IMR-90 (cell line): Measurements from ENCODE around the gene SERP2. TPM values are rescaled to one million over a fixed set of nuclear protein-coding genes. Genes with fewer than 3 reads are reported as not detected.

Experiments used
- ATAC-seq: fragments of 200-7000 bp; cut with Tn5 transposase; 2 replicates; pipeline ENCODE4 v1.9.1; 2020; ENCODE audit warnings: low read depth, mild to moderate bottlenecking, moderate library complexity
- BruUV-seq: library from RNA; stranded (reverse); fragments of 400-500 nt; replicated peaks from 2 replicates; lab custom pipeline; 2021; lab: Mats Ljungman, UMichigan
- CTCF ChIA-PET: fragments of 300-600 bp; formaldehyde crosslinking; extraction: SDS; loops from one replicate; lab custom pipeline; 2021; ENCODE audit warnings: antibody characterized with exemption; lab: Yijun Ruan, JAX
- POLR2A ChIA-PET: fragments of 300-600 bp; sonication (Branson Sonifier 250); formaldehyde crosslinking; loops from one replicate; lab custom pipeline; 2022; ENCODE audit warnings: antibody characterized with exemption; ENCODE audit not compliant: unreplicated experiment; lab: Charles Lee
- DNase-seq: peaks from one replicate; pipeline ENCODE4 v3.0.0; 2013
- H2AFZ ChIP-seq: replicated peaks from 2 replicates; pipeline ENCODE3; 2013; ENCODE audit warnings: low read length, mild to moderate bottlenecking; ENCODE audit not compliant: poor library complexity
- H2AK5ac ChIP-seq: 2 replicates; pipeline ENCODE4 v1.6.1; 2013; ENCODE audit warnings: low read depth, low read length, inconsistent platforms
- H2AK9ac ChIP-seq: replicated peaks from 2 replicates; pipeline ENCODE3; 2013; ENCODE audit warnings: mild to moderate bottlenecking, low read depth, low read length, moderate library complexity; ENCODE audit not compliant: poor library complexity
- H2BK120ac ChIP-seq: 2 replicates; pipeline ENCODE4 v1.6.1; 2013; ENCODE audit warnings: low read depth, low read length, inconsistent platforms
- H2BK15ac ChIP-seq: 3 replicates; pipeline ENCODE4 v1.6.1; 2013; ENCODE audit warnings: low read depth, low read length, inconsistent platforms
- H2BK20ac ChIP-seq: 2 replicates; pipeline ENCODE4 v1.6.1; 2013; ENCODE audit warnings: low read depth, mild to moderate bottlenecking, inconsistent platforms, low read length, moderate library complexity
- H2BK5ac ChIP-seq: 2 replicates; pipeline ENCODE4 v1.6.1; 2013; ENCODE audit warnings: mild to moderate bottlenecking, low read depth, low read length, inconsistent platforms; ENCODE audit not compliant: poor library complexity, severe bottlenecking
- H3K14ac ChIP-seq: replicated peaks from 2 replicates; pipeline ENCODE4 v1.6.1; 2013; ENCODE audit warnings: low read depth, low read length, inconsistent platforms
- H3K18ac ChIP-seq: 2 replicates; pipeline ENCODE4 v1.6.1; 2013; ENCODE audit warnings: low read depth, low read length, control low read depth
- H3K23ac ChIP-seq: 2 replicates; pipeline ENCODE4 v1.6.1; 2013; ENCODE audit warnings: low read depth, low read length, inconsistent platforms
- H3K27ac ChIP-seq: 2 replicates; pipeline ENCODE4 v1.5.1; 2013; ENCODE audit warnings: mild to moderate bottlenecking, control low read depth, low read length; ENCODE audit not compliant: insufficient read depth
- H3K27me3 ChIP-seq: 2 replicates; pipeline ENCODE4 v1.6.1; 2013; ENCODE audit warnings: low read length; ENCODE audit not compliant: control insufficient read depth, insufficient read depth
- H3K36me3 ChIP-seq: 2 replicates; pipeline ENCODE4 v1.6.1; 2013; ENCODE audit warnings: low read length, mixed read lengths; ENCODE audit not compliant: control insufficient read depth, insufficient read depth
- H3K4ac ChIP-seq: 2 replicates; pipeline ENCODE4 v1.6.1; 2013; ENCODE audit warnings: low read depth, low read length, inconsistent platforms
- H3K4me1 ChIP-seq: 2 replicates; pipeline ENCODE4 v1.6.1; 2013; ENCODE audit warnings: low read length, mixed read lengths; ENCODE audit not compliant: control insufficient read depth, insufficient read depth
- H3K4me2 ChIP-seq: 2 replicates; pipeline ENCODE4 v1.6.1; 2013; ENCODE audit warnings: low read depth, mild to moderate bottlenecking, control low read depth, low read length, moderate library complexity
- H3K4me3 ChIP-seq: 2 replicates; pipeline ENCODE4 v1.5.1; 2013; ENCODE audit warnings: low read depth, mild to moderate bottlenecking, control low read depth, low read length, moderate library complexity; ENCODE audit not compliant: insufficient read depth
- H3K56ac ChIP-seq: 2 replicates; pipeline ENCODE4 v1.6.1; 2013; ENCODE audit warnings: low read length, inconsistent platforms; ENCODE audit not compliant: insufficient read depth; ENCODE audit errors: extremely low read depth
- H3K79me1 ChIP-seq, 2 experiments: 2 replicates each; pipeline ENCODE4 v1.6.1; 2013; ENCODE audit warnings: low read length in 2 of 2, inconsistent platforms in 1 of 2, low read depth in 1 of 2
- H3K9ac ChIP-seq: 2 replicates; pipeline ENCODE4 v1.6.1; 2013; ENCODE audit warnings: low read depth, low read length, control low read depth
- H3K9me1 ChIP-seq: 2 replicates; pipeline ENCODE4 v1.6.1; 2013; ENCODE audit warnings: low read length, inconsistent platforms; ENCODE audit not compliant: insufficient read depth
- H3K9me3 ChIP-seq: 2 replicates; pipeline ENCODE4 v1.6.1; 2013; ENCODE audit warnings: low read length; ENCODE audit not compliant: control insufficient read depth, insufficient read depth
- H4K20me1 ChIP-seq: 2 replicates; pipeline ENCODE4 v1.6.1; 2013; ENCODE audit warnings: low read length, inconsistent platforms; ENCODE audit not compliant: insufficient read depth
- H4K5ac ChIP-seq: 2 replicates; pipeline ENCODE4 v1.6.1; 2013; ENCODE audit warnings: mild to moderate bottlenecking, low read depth, low read length, control low read depth
- H4K8ac ChIP-seq, 2 experiments: 2 replicates each; pipeline ENCODE4 v1.6.1; 2013; ENCODE audit warnings: low read depth in 2 of 2, low read length in 2 of 2, control low read depth in 1 of 2, inconsistent platforms in 1 of 2
- H4K91ac ChIP-seq: 2 replicates; pipeline ENCODE4 v1.6.1; 2013; ENCODE audit warnings: low read depth, low read length, inconsistent platforms; ENCODE audit not compliant: insufficient read depth
- POLR2A ChIP-seq: IDR thresholded peaks from 2 replicates; pipeline ENCODE4 v1.6.1; 2012; ENCODE audit warnings: mild to moderate bottlenecking, low read depth, low read length
- RFX5 ChIP-seq: IDR thresholded peaks from 2 replicates; pipeline ENCODE4 v1.8.0; 2012; ENCODE audit warnings: low read depth, mild to moderate bottlenecking, low read length, moderate library complexity
- WGBS, 2 experiments: methylation state at CpG; one replicate each; pipeline versions ENCODE4 v1.1.5 to v1.1.7; 2013; ENCODE audit warnings: missing lambda C conversion rate in 2 of 2; ENCODE audit not compliant: insufficient read length in 1 of 2; ENCODE audit errors: extremely low coverage in 2 of 2; 5-methylcytosine and 5-hydroxymethylcytosine counted together
- dilution Hi-C: fragments of 300-500 bp; cut with HindIII; formaldehyde crosslinking; loops from one replicate; pipeline ENCODE4 v1.14.3; 2018; ENCODE audit warnings: low sequenced_read_pairs; ENCODE audit not compliant: unreplicated experiment
- in situ Hi-C: fragments of 300-500 bp; cut with MboI; formaldehyde crosslinking; loops from 3 replicates; pipeline ENCODE4 v1.14.3; 2019; ENCODE audit warnings: low sequenced_read_pairs, inconsistent platforms, mixed read lengths
- intact Hi-C: fragments of 100-400 bp; cut with micrococcal nuclease; formaldehyde crosslinking; loops from 2 replicates; pipeline ENCODE4 v1.10.0; 2022
- polyA plus RNA-seq, 3 experiments: library from polyadenylated mRNA; depleted of rRNA; stranded (reverse); fragments of >200 nt; gene quantifications; 2 replicates each; pipeline ENCODE4 v1.2.3, GENCODE V29; 2012; ENCODE audit warnings: low replicate concordance in 1 of 3
- total RNA-seq: library from RNA; depleted of rRNA; stranded (reverse); fragments of >200 nt; gene quantifications from 2 replicates; pipeline ENCODE4 v1.2.3, GENCODE V29; 2012

Gene SERP2
- total and polyA plus RNA-seq, 2 of the 4 experiments (the other 2 are of a cell fraction) = 0.54 to 1.4 TPM

DNA sequence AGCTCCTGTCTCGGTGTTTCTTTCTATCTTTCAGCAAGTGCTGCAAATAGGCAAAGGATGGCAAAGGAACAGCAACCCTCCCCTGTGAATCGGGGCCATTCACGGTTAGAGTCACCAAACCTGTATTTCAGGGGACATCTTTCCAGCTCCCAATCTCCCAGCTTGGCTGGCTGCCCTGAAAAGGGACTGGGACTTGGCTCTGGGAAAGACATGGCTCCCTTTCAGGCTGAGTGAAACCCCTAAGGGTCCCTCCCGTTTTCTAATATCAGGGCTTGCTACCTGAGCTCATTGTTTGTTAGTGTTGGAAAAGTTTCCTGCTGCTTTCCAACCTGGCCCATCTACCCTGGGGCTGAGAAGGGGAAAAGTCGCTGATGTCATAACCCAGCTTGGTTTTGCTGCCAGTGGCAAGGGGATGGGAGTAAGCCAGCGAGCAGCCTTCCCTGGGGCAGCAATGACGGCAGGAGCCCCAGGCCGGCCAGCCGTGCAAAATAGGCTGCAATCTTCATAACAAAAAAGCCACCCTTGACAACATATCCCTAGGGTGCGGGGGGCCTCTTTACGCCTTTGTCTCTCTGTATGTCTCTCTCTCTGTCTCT lies 29.9 kb downstream of the SERP2 start:
- Histone ChIP-seq H2AK5ac (no peak overlapping the region), H3K4me3 (no peak overlapping the region), H2BK5ac (no peak overlapping the region), H3K14ac (no peak overlapping the region), H2BK20ac (no peak overlapping the region), H4K20me1 (no peaks in the 10 kb centered on the region), H3K9ac (no peak overlapping the region), H4K91ac (no peak overlapping the region), H3K23ac (no peak overlapping the region), H3K36me3 (no peaks in the 10 kb centered on the region), H3K4ac (no peak overlapping the region), H3K27me3 (peaks cover 12% of the 10 kb centered on the region), H2AFZ (no peak overlapping the region), H3K79me1 (no peaks in the 10 kb centered on the region), H3K56ac (no peak overlapping the region), H3K4me2 (no peak overlapping the region), H3K18ac (no peak overlapping the region), H2BK120ac (no peak overlapping the region), H4K5ac (no peak overlapping the region), H2AK9ac (no peak overlapping the region), H2BK15ac (no peak overlapping the region), H3K4me1 (peaks cover 5% of the 10 kb centered on the region; the same call in 1 of the 2 replicates), H3K27ac (no peak overlapping the region), H4K8ac (no peak overlapping the region), H3K9me1 (no peaks in the 10 kb centered on the region), H3K9me3 (no peaks in the 10 kb centered on the region)
- no TSS peak for BruUV-seq
- CTCF ChIA-PET = interaction anchor here (0.6 kb wide), 1 partner anchor 17 kb away, joined by 8 read pairs; no protein-coding TSS in a partner anchor
- DNase-seq = no peak
- intact Hi-C loops (no loop called here), in situ Hi-C loops (no loop called here), dilution Hi-C loops (no loop called here)
- 87% methylated on average over 3 of the region's 11 CpGs; no CpG with 5 or more reads in 1 of the 2 experiments for WGBS, 2 experiments
- ATAC-seq = no peak
- no peak for TF ChIP-seq POLR2A
- TF ChIP-seq RFX5 = no peak
- POLR2A ChIA-PET = interaction anchor here (0.5 kb wide), 1 partner anchor 32 kb away, joined by 4 read pairs; no protein-coding TSS in a partner anchor
